Fibroblast of skin of back (primary cell): ENCODE measurements around the gene TMEM132D.
A peak's percentile ranks its signal among the peaks of the same experiment; 100 is the strongest.

Experiments
- DNase-seq: peaks from one replicate; pipeline ENCODE4 v3.0.0-alpha.2; 2013

Gene TMEM132D

GRCh38 chr12:129588142-129588541 is 315.7 kb downstream of the TMEM132D start:
- no peak for DNase-seq

GRCh38 chr12:129585296-129585695 is 318.5 kb downstream of the TMEM132D start:
- no peak for DNase-seq

DNA sequence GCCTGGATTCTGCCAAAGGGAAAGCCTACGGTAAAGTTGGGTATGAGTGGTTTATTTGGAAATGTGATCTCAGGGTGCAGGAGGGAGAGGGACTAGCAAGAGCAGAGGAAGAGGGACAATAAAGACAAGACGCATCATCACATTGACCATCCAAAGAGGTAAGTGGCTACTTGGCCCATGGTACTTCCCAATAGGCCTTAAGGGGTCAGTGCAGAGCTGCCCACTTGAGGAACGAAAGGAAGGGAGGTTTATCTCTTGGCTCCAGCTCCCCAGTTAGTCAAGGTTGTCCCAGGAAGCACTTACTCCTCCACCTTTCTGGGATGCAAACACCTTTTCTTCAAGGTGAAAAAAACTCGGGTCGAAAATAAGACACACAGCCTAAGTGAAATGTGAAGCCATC is 323.9 kb downstream of the TMEM132D start:
- DNase-seq, result no peak

- no peak for DNase-seq
These were observed 331.8 kb downstream of the TMEM132D start for GRCh38 chr12:129571901-129572494.

DNA sequence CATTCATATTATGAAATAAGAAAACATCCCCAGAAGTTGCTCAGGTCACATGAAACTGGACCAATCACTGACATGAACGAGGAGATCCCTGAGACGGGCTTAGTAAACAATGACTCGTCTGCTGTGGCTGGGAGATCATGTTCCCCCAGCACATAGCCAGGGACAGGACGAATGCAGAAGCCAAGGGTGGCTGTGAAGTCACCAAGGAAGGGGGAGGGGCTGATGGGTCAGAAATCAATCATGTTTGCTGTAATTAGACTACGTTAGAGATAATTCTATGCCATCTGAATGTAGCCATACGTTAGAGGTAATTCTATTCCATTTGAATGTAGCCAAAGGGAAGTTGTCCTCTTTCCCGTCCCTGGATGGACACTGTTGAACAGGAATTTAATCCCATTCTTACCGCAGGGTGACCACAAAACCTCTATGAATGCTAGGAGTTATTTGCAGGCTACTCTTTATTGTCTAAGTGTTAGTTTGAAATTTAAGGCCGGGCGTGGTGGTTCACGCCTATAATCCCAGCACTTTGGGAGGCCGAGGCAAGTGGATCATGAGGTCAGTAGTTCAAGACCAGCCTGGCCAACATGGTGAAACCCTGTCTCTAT is 332.9 kb downstream of the TMEM132D start:
- DNase-seq, result peak; percentile 74

- DNase-seq, result no peak
These were observed 337.0 kb downstream of the TMEM132D start for GRCh38 chr12:129566800-129567199.

- peak; percentile 70 for DNase-seq
These were observed 339.1 kb downstream of the TMEM132D start for GRCh38 chr12:129564768-129565167.

DNA sequence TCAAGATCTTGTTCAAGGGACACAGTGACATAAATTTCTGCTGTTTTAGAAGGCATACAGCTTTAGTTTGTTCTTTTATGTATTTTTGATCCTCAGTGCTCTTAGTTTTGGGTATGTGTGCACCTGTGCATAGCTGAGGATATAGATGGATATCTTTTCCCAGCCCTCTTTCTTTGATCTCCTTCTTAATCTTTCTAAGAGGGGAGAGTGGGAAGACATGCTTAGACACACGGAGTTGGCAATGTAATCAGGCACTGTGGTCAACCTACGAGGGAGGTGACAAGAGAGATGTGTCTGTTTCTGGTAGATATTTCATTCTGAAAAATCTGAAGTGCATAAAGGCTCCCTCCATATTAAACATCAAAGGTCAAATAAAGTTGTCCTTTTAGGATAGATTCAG is 340.6 kb downstream of the TMEM132D start:
- no peak for DNase-seq

DNA sequence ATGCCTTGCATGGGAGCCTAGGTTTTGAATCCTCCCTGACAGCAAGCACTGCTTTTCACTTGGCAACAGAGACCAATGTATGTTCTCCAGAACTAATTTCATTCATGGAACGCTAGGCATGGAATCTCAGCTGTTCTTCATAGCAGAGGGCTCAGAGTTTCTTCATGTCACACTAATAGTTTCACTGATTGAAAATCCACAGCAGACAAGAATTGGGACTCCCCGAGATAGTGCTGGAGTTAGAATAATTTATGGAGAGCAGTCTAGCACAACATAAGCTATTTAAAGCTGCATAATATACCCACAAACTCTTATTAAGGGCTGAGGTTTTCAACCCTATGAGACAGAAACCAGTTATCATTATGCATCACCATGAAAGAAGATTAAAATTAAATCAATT is 342.5 kb downstream of the TMEM132D start:
- no peak for DNase-seq

GRCh38 chr12:129559776-129560175 is 344.0 kb downstream of the TMEM132D start:
- no peak for DNase-seq

- DNase-seq, result peak; percentile 89
These were observed 345.8 kb downstream of the TMEM132D start for GRCh38 chr12:129558036-129558435.

GRCh38 chr12:129556082-129556481 is 347.7 kb downstream of the TMEM132D start:
- no peak for DNase-seq

DNA sequence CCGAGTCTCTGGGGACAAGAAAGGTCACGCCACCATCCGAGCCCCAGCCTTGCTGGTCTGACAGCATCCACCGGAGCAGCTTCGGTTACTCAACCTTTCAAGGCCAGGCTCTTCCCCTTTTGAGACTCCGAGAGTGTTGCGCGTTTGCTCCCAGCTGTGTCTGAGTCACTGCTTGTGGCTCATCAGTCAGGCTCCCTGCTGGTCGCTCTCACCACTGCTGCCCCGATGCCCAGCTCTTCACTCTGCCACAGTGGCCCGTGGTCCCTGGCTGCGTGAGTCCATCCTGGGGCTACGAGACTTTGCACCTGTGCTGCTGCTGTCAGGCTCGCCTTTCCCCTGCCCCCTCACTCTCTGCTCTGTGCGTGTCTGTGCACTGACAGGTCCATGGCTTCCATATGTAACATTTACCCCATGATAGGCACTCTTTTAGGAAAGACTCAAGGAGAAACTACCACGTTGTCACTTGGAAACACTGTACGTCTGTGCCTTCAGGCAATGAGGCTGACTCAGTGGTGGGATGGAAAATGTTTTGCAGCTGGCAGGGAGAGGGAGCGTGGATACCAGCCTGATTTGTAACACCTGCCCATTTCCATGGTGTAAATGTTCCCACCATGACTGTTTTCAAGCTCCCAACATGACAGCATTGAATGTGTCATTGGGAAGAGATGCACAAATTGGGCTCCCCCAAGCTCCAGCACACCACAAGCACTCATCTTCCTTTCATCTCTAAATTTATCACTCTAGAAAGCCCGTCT is 350.7 kb downstream of the TMEM132D start:
- DNase-seq, result peak; percentile 66

DNA sequence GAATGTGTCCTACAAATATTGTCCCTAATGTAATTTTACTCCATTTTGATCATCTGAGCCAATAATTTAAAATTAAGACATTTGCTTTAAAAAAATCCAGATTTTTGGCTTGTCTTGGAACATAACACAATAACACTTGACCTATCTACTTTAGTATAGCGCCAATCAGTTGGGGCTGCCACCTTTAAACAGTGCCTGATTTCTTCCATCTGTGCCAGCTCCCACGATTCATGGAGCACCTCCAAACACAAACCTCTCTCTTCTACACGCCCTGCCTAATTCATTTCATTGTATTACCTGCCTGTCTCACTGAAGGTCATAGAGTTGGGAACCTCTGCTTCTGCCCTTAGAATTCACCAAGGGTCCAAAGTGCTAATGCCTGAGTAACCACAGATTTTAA is 352.4 kb downstream of the TMEM132D start:
- no peak for DNase-seq

GRCh38 chr12:129550353-129550752 is 353.5 kb downstream of the TMEM132D start:
- DNase-seq, result no peak

DNA sequence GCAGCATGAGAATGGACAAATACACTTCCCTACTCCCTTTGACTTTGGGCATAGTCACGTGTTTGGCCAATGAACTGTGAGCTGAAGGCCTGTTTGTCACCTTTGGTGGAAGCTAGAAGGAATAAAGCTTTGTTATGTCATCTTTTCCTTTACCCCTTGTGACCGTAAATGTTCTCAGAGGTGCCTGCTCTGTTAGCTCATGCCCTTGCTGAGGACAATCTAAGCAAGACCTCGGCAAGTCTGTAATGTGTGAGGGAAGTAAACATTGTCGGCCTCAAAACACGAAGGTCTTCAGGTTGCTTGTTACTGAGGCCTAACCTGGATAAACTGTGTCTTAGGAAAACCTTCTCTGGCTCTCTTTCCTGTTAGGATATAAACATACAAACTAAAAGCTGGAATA is 354.2 kb downstream of the TMEM132D start:
- no peak for DNase-seq

DNA sequence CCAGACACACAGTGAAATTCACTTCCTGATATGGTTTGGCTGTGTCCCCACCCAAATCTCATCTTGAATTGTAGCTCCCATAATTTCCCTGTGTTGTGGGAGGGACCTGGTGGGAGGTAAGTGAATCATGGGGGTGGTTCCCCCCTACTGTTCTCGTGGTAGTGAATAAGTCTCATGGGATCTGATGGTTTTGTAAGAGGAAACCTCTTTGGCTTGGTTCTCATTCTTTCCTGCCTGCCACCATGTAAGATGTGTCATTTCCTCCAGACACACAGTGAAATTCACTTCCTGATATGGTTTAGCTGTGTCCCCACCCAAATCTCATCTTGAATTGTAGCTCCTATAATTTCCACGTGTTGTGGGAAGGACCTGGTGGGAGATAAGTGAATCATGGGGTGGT is 354.8 kb downstream of the TMEM132D start:
- DNase-seq, result peak; percentile 72

- no peak for DNase-seq
These were observed 359.1 kb downstream of the TMEM132D start for GRCh38 chr12:129544716-129545115.

GRCh38 chr12:129540954-129541353 is 362.9 kb downstream of the TMEM132D start:
- DNase-seq, result no peak

- no peak for DNase-seq
These were observed 363.6 kb downstream of the TMEM132D start for GRCh38 chr12:129540249-129540648.

DNA sequence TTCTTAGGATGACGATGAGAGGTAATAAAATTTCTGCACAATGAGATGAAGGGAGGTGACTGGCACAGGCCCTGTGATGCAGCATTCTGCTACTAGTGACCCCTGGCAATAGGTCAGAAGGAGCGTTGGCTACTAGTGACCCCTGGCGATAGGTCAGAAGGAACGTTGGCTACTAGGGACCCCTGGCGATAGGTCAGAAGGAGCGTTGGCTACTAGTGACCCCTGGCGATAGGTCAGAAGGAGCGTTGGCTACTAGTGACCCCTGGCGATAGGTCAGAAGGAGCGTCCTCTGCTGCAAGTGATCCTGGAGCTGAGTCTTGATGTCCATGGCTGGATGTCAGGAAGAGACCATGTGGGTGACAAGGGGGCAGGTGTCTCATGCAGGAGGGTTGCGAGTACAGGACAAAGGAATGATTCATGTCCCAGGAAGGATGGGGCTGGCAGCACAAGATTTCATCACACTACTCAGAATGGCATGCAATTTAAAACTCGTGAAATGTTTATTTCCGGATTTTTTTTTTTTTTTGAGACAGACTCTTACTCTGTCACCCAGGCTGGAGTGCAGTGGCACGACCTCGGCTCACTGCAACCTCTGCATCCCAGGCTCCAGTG is 365.0 kb downstream of the TMEM132D start:
- DNase-seq, result peak; percentile 36

DNA sequence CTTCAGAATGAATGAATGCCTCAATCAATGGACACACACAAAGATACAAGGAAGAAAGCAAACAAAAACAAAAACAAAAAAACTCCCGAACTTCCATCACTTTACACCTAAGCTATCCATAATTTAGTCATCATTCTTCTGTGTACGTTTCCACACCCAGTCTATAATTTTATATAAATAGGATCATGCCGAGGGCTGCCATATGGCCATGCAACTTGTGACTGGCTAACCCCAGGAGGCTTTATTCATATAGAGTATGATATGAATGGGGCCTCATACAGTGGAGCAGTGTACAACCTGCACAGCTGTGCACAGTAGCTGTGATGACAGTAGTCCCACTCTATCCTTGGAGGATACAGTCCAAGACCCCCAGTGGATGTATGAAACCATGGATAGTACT is 365.7 kb downstream of the TMEM132D start:
- DNase-seq, result no peak

DNA sequence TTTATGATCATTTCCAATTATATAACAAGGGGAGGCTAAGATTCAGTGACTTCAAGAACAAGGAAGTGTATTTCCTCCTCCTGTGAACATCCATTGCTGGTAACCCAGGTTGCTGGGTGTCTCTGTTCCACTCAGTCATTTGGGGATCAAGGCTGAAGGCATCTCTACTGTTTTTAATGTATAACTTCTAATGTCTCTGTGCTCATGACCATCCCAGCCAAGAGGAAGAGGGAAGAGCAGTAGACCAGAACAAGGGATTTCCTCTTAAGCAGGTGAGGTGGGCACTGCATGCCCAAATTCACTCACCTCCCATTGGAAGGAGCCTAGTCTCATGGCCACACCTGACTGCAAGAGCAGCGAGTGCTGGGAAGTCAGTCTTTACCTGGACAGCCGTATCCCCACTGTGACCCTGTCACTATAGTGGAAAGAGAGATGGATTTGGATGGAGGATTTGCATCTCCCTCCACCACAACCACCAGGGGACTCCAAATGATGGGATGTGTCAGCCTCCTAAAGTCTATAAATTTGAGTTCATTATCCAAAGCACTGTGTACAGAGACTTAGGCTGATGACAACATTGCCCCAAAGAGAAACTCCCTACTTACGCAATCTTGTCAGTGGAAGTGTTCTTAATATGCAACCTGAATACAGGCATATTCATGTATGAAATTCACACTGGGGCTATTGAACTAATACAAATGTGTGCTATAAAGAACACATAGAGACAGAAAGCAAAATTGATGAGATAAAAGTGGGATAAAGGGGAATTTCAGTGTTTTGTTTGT is 368.7 kb downstream of the TMEM132D start:
- no peak for DNase-seq
